H1 (cell line): ENCODE measurements around the gene IFNL1. TPM values are rescaled to one million over a fixed set of nuclear protein-coding genes. Genes with fewer than 3 reads are reported as not detected.

Experiments used
- CEBPB ChIP-seq: IDR thresholded peaks from 2 replicates; pipeline ENCODE4 v1.6.1; 2012; ENCODE audit warnings: low read depth, low read length
- CHD2 ChIP-seq: IDR thresholded peaks from 2 replicates; pipeline ENCODE4 v1.6.1; 2012; ENCODE audit warnings: low read length, improper control_type of control experiment
- JUND ChIP-seq: IDR thresholded peaks from 2 replicates; pipeline ENCODE4 v1.6.1; 2011; ENCODE audit warnings: mild to moderate bottlenecking, improper control_type of control experiment, low read length
- KDM1A ChIP-seq: fragments of 200-600, 300-600 bp; sonication (generic); IDR thresholded peaks from 2 replicates; pipeline ENCODE4 v1.7.1; 2016; ENCODE audit warnings: mild to moderate bottlenecking, low read length, borderline replicate concordance
- ZNF274 ChIP-seq: IDR thresholded peaks from 2 replicates; pipeline ENCODE4 v1.7.0; 2012; ENCODE audit warnings: low read length, borderline replicate concordance; ENCODE audit errors: extremely low read depth
- polyA plus RNA-seq, 7 experiments: library from polyadenylated mRNA; depleted of rRNA in 3 of 7; stranded (reverse) in 5 of 7; unstranded in 2 of 7; fragments of >200 nt in 5 of 7; fragments of 200-250 nt in 2 of 7; gene quantifications; 1 replicate in 5 of 7; 2 replicates in 1 of 7; 4 replicates in 1 of 7; pipeline versions ENCODE4 v1.2.1 to v1.2.3, GENCODE V29; 2011 to 2013; ENCODE audit warnings: missing spikeins in 2 of 7, mixed read lengths in 2 of 7
- total RNA-seq: library from RNA; stranded (reverse); fragmentation: NEBNext Ultra II Directional; extraction: Animal tissue kit (Norgen Biotek cat#: 25700); gene quantifications from 2 replicates; pipeline ENCODE4 v1.2.1, GENCODE V29; 2021
- TF ChIP-seq, protein P1 (sequence below): fragments of 300-600 bp; sonication (generic); IDR thresholded peaks from 2 replicates; pipeline ENCODE4 v1.7.1; 2012; ENCODE audit warnings: low read length, moderate library complexity, mild to moderate bottlenecking, inconsistent platforms; ENCODE audit not compliant: insufficient replicate concordance
- TF ChIP-seq, protein P2 (sequence below): IDR thresholded peaks from 2 replicates; pipeline ENCODE4 v1.6.1; 2012; ENCODE audit warnings: inconsistent platforms
- TF ChIP-seq, protein P3 (sequence below): IDR thresholded peaks from 2 replicates; pipeline ENCODE4 v1.6.1; 2011; ENCODE audit warnings: low read depth, mild to moderate bottlenecking, low read length; ENCODE audit not compliant: insufficient read depth

Gene IFNL1
- total and polyA plus RNA-seq, 2 of the 8 experiments (the other 6 are each of a cell fraction or from before 2014, with no cell fraction given), result not detected

DNA sequence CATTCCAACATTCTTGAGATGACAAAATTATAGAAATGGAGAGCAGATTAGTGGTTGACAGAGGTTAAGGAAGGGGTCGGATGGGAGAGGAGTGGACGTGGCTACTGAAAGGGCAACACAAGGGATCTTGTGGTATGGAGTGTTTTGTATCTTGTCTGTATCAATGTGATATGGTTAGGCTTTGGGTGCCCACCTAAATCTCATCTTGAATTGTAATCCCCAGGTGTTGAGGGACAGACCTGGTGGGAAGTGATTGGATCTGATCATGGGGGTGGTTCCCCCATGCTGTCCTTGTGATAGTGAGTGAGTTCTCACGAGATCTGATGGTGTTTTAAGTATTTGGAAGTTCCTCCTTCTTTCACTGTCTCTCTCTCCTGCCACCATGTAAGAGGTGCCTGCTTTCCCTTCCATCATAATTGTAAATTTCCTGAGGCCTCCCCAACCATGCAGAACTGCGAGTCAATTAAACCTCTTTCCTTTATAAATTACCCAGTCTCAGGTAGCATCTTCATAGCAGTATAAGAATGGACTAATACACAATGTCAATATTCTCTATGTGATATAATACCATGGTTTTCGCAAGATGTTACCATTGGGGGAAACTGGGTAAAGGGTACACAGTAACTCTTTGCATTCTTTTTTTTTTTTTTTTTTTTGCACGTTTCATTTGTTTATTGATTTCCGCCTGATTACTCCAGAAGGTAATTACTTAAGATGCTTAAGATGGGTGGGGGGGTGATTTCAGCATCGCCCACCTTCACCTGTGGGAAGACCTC lies 42.6 kb upstream of the IFNL1 start (continued):
- TF ChIP-seq, protein P1, sequence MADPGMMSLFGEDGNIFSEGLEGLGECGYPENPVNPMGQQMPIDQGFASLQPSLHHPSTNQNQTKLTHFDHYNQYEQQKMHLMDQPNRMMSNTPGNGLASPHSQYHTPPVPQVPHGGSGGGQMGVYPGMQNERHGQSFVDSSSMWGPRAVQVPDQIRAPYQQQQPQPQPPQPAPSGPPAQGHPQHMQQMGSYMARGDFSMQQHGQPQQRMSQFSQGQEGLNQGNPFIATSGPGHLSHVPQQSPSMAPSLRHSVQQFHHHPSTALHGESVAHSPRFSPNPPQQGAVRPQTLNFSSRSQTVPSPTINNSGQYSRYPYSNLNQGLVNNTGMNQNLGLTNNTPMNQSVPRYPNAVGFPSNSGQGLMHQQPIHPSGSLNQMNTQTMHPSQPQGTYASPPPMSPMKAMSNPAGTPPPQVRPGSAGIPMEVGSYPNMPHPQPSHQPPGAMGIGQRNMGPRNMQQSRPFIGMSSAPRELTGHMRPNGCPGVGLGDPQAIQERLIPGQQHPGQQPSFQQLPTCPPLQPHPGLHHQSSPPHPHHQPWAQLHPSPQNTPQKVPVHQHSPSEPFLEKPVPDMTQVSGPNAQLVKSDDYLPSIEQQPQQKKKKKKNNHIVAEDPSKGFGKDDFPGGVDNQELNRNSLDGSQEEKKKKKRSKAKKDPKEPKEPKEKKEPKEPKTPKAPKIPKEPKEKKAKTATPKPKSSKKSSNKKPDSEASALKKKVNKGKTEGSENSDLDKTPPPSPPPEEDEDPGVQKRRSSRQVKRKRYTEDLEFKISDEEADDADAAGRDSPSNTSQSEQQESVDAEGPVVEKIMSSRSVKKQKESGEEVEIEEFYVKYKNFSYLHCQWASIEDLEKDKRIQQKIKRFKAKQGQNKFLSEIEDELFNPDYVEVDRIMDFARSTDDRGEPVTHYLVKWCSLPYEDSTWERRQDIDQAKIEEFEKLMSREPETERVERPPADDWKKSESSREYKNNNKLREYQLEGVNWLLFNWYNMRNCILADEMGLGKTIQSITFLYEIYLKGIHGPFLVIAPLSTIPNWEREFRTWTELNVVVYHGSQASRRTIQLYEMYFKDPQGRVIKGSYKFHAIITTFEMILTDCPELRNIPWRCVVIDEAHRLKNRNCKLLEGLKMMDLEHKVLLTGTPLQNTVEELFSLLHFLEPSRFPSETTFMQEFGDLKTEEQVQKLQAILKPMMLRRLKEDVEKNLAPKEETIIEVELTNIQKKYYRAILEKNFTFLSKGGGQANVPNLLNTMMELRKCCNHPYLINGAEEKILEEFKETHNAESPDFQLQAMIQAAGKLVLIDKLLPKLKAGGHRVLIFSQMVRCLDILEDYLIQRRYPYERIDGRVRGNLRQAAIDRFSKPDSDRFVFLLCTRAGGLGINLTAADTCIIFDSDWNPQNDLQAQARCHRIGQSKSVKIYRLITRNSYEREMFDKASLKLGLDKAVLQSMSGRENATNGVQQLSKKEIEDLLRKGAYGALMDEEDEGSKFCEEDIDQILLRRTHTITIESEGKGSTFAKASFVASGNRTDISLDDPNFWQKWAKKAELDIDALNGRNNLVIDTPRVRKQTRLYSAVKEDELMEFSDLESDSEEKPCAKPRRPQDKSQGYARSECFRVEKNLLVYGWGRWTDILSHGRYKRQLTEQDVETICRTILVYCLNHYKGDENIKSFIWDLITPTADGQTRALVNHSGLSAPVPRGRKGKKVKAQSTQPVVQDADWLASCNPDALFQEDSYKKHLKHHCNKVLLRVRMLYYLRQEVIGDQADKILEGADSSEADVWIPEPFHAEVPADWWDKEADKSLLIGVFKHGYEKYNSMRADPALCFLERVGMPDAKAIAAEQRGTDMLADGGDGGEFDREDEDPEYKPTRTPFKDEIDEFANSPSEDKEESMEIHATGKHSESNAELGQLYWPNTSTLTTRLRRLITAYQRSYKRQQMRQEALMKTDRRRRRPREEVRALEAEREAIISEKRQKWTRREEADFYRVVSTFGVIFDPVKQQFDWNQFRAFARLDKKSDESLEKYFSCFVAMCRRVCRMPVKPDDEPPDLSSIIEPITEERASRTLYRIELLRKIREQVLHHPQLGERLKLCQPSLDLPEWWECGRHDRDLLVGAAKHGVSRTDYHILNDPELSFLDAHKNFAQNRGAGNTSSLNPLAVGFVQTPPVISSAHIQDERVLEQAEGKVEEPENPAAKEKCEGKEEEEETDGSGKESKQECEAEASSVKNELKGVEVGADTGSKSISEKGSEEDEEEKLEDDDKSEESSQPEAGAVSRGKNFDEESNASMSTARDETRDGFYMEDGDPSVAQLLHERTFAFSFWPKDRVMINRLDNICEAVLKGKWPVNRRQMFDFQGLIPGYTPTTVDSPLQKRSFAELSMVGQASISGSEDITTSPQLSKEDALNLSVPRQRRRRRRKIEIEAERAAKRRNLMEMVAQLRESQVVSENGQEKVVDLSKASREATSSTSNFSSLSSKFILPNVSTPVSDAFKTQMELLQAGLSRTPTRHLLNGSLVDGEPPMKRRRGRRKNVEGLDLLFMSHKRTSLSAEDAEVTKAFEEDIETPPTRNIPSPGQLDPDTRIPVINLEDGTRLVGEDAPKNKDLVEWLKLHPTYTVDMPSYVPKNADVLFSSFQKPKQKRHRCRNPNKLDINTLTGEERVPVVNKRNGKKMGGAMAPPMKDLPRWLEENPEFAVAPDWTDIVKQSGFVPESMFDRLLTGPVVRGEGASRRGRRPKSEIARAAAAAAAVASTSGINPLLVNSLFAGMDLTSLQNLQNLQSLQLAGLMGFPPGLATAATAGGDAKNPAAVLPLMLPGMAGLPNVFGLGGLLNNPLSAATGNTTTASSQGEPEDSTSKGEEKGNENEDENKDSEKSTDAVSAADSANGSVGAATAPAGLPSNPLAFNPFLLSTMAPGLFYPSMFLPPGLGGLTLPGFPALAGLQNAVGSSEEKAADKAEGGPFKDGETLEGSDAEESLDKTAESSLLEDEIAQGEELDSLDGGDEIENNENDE, result no peak
- TF ChIP-seq CEBPB (no peak), KDM1A (no peak), ZNF274 (no peak), CHD2 (no peak), JUND (no peak)
- TF ChIP-seq, protein P2, sequence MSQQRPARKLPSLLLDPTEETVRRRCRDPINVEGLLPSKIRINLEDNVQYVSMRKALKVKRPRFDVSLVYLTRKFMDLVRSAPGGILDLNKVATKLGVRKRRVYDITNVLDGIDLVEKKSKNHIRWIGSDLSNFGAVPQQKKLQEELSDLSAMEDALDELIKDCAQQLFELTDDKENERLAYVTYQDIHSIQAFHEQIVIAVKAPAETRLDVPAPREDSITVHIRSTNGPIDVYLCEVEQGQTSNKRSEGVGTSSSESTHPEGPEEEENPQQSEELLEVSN, result no peak
- TF ChIP-seq, protein P3, sequence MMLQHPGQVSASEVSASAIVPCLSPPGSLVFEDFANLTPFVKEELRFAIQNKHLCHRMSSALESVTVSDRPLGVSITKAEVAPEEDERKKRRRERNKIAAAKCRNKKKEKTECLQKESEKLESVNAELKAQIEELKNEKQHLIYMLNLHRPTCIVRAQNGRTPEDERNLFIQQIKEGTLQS, result no peak
- TF ChIP-seq, all 59 proteins: peak for 0
